K562 (cell line): ENCODE data around the gene CKLF. TPM values are rescaled to one million over a fixed set of nuclear protein-coding genes. Genes with fewer than 3 reads are reported as not detected.
A peak's percentile ranks its signal among the peaks of the same experiment; 100 is the strongest.

Experiments
- CEBPZ ChIP-seq: fragments of 150-350 bp; IDR thresholded peaks from 2 replicates; pipeline ENCODE4 v1.6.1; 2014; ENCODE audit warnings: low read depth, mild to moderate bottlenecking, low read length, borderline replicate concordance
- FOXM1 ChIP-seq, 2 experiments: fragments of 450-650 bp in 1 of 2; sonication (generic) in 1 of 2; formaldehyde crosslinking in 1 of 2; IDR thresholded peaks; 2 replicates each; pipeline versions ENCODE4 v1.6.1 to v1.9.0; 2017 to 2022; ENCODE audit warnings: low read depth in 2 of 2, mild to moderate bottlenecking in 2 of 2, missing genetic modification reagents in 1 of 2, moderate library complexity in 1 of 2
- MGA ChIP-seq: fragments of 450-650 bp; IDR thresholded peaks from 2 replicates; pipeline ENCODE4 v1.6.1; 2016; ENCODE audit warnings: mild to moderate bottlenecking, moderate library complexity
- PML ChIP-seq: IDR thresholded peaks from 2 replicates; pipeline ENCODE4 v1.6.1; 2012; ENCODE audit warnings: low read length, inconsistent platforms
- SIN3B ChIP-seq: fragments of 450-650 bp; IDR thresholded peaks from 2 replicates; pipeline ENCODE4 v1.6.1; 2017; ENCODE audit warnings: low read depth, mild to moderate bottlenecking, moderate library complexity
- SMARCE1 ChIP-seq: fragments of 450-650 bp; IDR thresholded peaks from 2 replicates; pipeline ENCODE4 v1.7.1; 2016; ENCODE audit warnings: mild to moderate bottlenecking
- SREBF2 ChIP-seq: sonication (generic); formaldehyde crosslinking; IDR thresholded peaks from 2 replicates; pipeline ENCODE4 v1.4.0; 2020; ENCODE audit warnings: mild to moderate bottlenecking, missing genetic modification reagents
- XRCC3 ChIP-seq: fragments of 450-650 bp; IDR thresholded peaks from 2 replicates; pipeline ENCODE4 v1.6.1; 2017; ENCODE audit warnings: mild to moderate bottlenecking, moderate library complexity
- ZBTB43 ChIP-seq: sonication (generic); formaldehyde crosslinking; IDR thresholded peaks from 2 replicates; pipeline ENCODE4 v1.8.0; 2023; ENCODE audit warnings: mild to moderate bottlenecking, missing genetic modification reagents
- ZNF347 ChIP-seq: fragments of 450-650 bp; formaldehyde crosslinking; IDR thresholded peaks from 2 replicates; pipeline ENCODE4 v1.4.0; 2020; ENCODE audit warnings: low read depth, mild to moderate bottlenecking, moderate library complexity
- polyA plus RNA-seq, 8 experiments: library from polyadenylated mRNA; depleted of rRNA in 4 of 8; stranded (reverse) in 5 of 8; unstranded in 3 of 8; fragments of >200 nt; fragmentation: Nextera tagmentation in 2 of 8; fragmentation: Illumina TruSeq in 1 of 8; extraction: Ambion mirVana in 2 of 8; extraction: Trizol in 1 of 8; gene quantifications; 2 replicates each; pipeline versions ENCODE4 v1.2.1 to v1.2.3, GENCODE V29; 2011 to 2014; ENCODE audit warnings: inconsistent platforms in 1 of 8, missing spikeins in 1 of 8
- total RNA-seq, 7 experiments: library from RNA; depleted of rRNA in 6 of 7; stranded (reverse); fragments of >200 nt in 6 of 7; fragmentation: Illumina TruSeq in 2 of 7; extraction: Trizol in 2 of 7; gene quantifications; 2 replicates each; pipeline versions ENCODE4 v1.2.1 to v1.2.3, GENCODE V29; 2011 to 2021; ENCODE audit warnings: low replicate concordance in 1 of 7

CKLF gene
- total and polyA plus RNA-seq, 9 of the 15 experiments (the other 6 are each of a cell fraction or from before 2014, with no cell fraction given): 84.8 to 322 (median 118) TPM

- TF ChIP-seq PML (peak; percentile 70), ZNF347 (CRISPR knock-in tag) (no peak), FOXM1 (IDR thresholded peaks at IDR 0.05; ENCODE audit: low read depth) (peak; percentile 51; the same call in 1 of the 2 replicates), FOXM1 (CRISPR knock-in tag; IDR thresholded peaks at IDR 0.05; ENCODE audit: low read depth) (no peak), XRCC3 (no peak), ZBTB43 (no peak), CEBPZ (no peak), SMARCE1 (peak; percentile 44; the same call in 1 of the 2 replicates), MGA (no peak), SIN3B (no peak), SREBF2 (CRISPR knock-in tag) (no peak)
Observed at GRCh38 chr16:66534376-66534799, 18.0 kb upstream of the CKLF start (continued).
